Loucy (cell line): ENCODE data around the gene STK33.

Source experiments
- H2AFZ ChIP-seq: fragments of 200-600 bp; sonication (generic); 2 replicates; pipeline ENCODE4 v1.6.0; 2016; ENCODE audit warnings: antibody characterized with exemption, mild to moderate bottlenecking, low read length, moderate library complexity
- H3F3A ChIP-seq: fragments of 200-600 bp; 2 replicates; pipeline ENCODE4 v1.6.0; 2016; ENCODE audit warnings: antibody characterized with exemption, low read depth, mild to moderate bottlenecking
- H3K27me3 ChIP-seq: fragments of 200-600 bp; sonication (generic); 2 replicates; pipeline ENCODE4 v1.6.1; 2014; ENCODE audit warnings: low read length, mild to moderate bottlenecking; ENCODE audit not compliant: insufficient read depth, poor library complexity, severe bottlenecking
- H3K36me3 ChIP-seq: fragments of 200-600 bp; sonication (generic); 2 replicates; pipeline ENCODE4 v1.6.1; 2016; ENCODE audit warnings: low read length; ENCODE audit not compliant: insufficient read depth
- H3K4me1 ChIP-seq: fragments of 200-600 bp; sonication (generic); 2 replicates; pipeline ENCODE4 v1.5.1; 2014; ENCODE audit warnings: low read length, mild to moderate bottlenecking; ENCODE audit not compliant: insufficient read depth, poor library complexity, severe bottlenecking
- H3K4me2 ChIP-seq: fragments of 200-600 bp; sonication (generic); 2 replicates; pipeline ENCODE4 v1.6.0; 2014; ENCODE audit warnings: antibody characterized with exemption, low read length, low read depth, mild to moderate bottlenecking; ENCODE audit not compliant: poor library complexity, severe bottlenecking
- H3K4me3 ChIP-seq: fragments of 200-600 bp; sonication (generic); 2 replicates; pipeline ENCODE4 v1.5.1; 2014; ENCODE audit warnings: low read length, mild to moderate bottlenecking, mixed read lengths; ENCODE audit not compliant: poor library complexity, severe bottlenecking
- H3K79me2 ChIP-seq: fragments of 200-600 bp; sonication (generic); 2 replicates; pipeline ENCODE4 v1.6.1; 2014; ENCODE audit warnings: low read length; ENCODE audit not compliant: insufficient read depth
- H3K9ac ChIP-seq: fragments of 200-600 bp; sonication (generic); 2 replicates; pipeline ENCODE4 v1.6.0; 2014; ENCODE audit warnings: mild to moderate bottlenecking, low read depth, low read length, moderate library complexity; ENCODE audit not compliant: poor library complexity, severe bottlenecking
- H3K9me2 ChIP-seq: fragments of 200-600 bp; sonication (generic); replicated peaks from 2 replicates; pipeline ENCODE4 v1.6.1; 2016; ENCODE audit warnings: low read depth, low read length, mixed read lengths
- H3K9me3 ChIP-seq: fragments of 200-600 bp; sonication (generic); 2 replicates; pipeline ENCODE4 v1.6.1; 2014; ENCODE audit warnings: mild to moderate bottlenecking, antibody characterized with exemption, low read length, low read depth; ENCODE audit not compliant: insufficient read depth
- H4K20me1 ChIP-seq: fragments of 200-600 bp; sonication (generic); 2 replicates; pipeline ENCODE4 v1.6.0; 2014; ENCODE audit warnings: antibody characterized with exemption, low read length, mild to moderate bottlenecking; ENCODE audit not compliant: insufficient read depth, poor library complexity, severe bottlenecking
- CTCF ChIP-seq: fragments of 200-600 bp; sonication (generic); conservative IDR thresholded peaks from 2 replicates; pipeline ENCODE4 v1.5.1; 2014; ENCODE audit warnings: mild to moderate bottlenecking, antibody characterized with exemption, low read length
- EZH2phosphoT487 ChIP-seq: fragments of 200-600 bp; IDR thresholded peaks from 2 replicates; pipeline ENCODE4 v1.6.1; 2018; ENCODE audit warnings: antibody characterized with exemption, mild to moderate bottlenecking, moderate library complexity, borderline replicate concordance

The STK33 gene

GRCh38 chr11:8586184-8586583, 7.8 kb downstream of the STK33 start:
- Histone ChIP-seq H3K9me2 (no peaks in the 10 kb centered on the region), H3K4me2 (no peak overlapping the region), H3F3A (no peaks in the 10 kb centered on the region), H3K9ac (no peak overlapping the region), H3K79me2 (0 out of 2 replicates have a peak, but pooled peaks cover 3% of the 10 kb centered on the region), H3K4me3 (no peak overlapping the region), H3K9me3 (no peaks in the 10 kb centered on the region), H3K36me3 (no peaks in the 10 kb centered on the region), H3K27me3 (no peaks in the 10 kb centered on the region), H2AFZ (no peak overlapping the region), H4K20me1 (no peaks in the 10 kb centered on the region), H3K4me1 (peaks cover 10% of the 10 kb centered on the region)
- no peak for TF ChIP-seq EZH2phosphoT487
- no peak for TF ChIP-seq CTCF

- no peak for TF ChIP-seq CTCF
- TF ChIP-seq EZH2phosphoT487: no peak
- no peaks in the 10 kb centered on the region for H3K36me3 ChIP-seq
- no peak overlapping the region for H3K4me2 ChIP-seq
These were observed 9.5 kb downstream of the STK33 start for GRCh38 chr11:8584511-8584910.

GRCh38 chr11:8584082-8584481, 9.9 kb downstream of the STK33 start:
- TF ChIP-seq CTCF (no peak), EZH2phosphoT487 (no peak)
- no peaks in the 10 kb centered on the region for H4K20me1 ChIP-seq
- H3K4me3 ChIP-seq: no peak overlapping the region
- no peaks in the 10 kb centered on the region for H3F3A ChIP-seq
- no peaks in the 10 kb centered on the region for H3K9me3 ChIP-seq
- H2AFZ ChIP-seq: no peak overlapping the region
- no peaks in the 10 kb centered on the region for H3K36me3 ChIP-seq
- H3K27me3 ChIP-seq: no peaks in the 10 kb centered on the region
- H3K79me2 ChIP-seq: no peaks in the 10 kb centered on the region; the same call in 1 of the 2 replicates
- H3K9me2 ChIP-seq: no peaks in the 10 kb centered on the region
- H3K4me2 ChIP-seq: no peak overlapping the region
- peaks cover 4% of the 10 kb centered on the region for H3K4me1 ChIP-seq
- H3K9ac ChIP-seq: no peak overlapping the region

More at GRCh38 chr11:8584511-8584910, 9.5 kb downstream of the STK33 start:
- no peak overlapping the region for H3K9ac ChIP-seq
- no peaks in the 10 kb centered on the region for H3K9me2 ChIP-seq
- no peaks in the 10 kb centered on the region for H3K27me3 ChIP-seq
- H4K20me1 ChIP-seq: no peaks in the 10 kb centered on the region
- peaks cover 4% of the 10 kb centered on the region for H3K4me1 ChIP-seq
- H3K79me2 ChIP-seq: no peaks in the 10 kb centered on the region; the same call in 1 of the 2 replicates
- no peak overlapping the region for H2AFZ ChIP-seq
- H3K4me3 ChIP-seq: no peak overlapping the region
- H3K9me3 ChIP-seq: no peaks in the 10 kb centered on the region
- H3F3A ChIP-seq: no peaks in the 10 kb centered on the region
